Tibial nerve (tissue), 3 donors: ENCODE measurements around the gene SLC9A5.

ENCODE experiments used
- POLR2A ChIP-seq, 2 donors: fragments of 450-650 bp; IDR thresholded peaks; one replicate each; pipeline ENCODE4 v1.6.1; 2017; ENCODE audit warnings: antibody characterized with exemption in 2 of 2, mild to moderate bottlenecking in 2 of 2, moderate library complexity in 2 of 2
- TF ChIP-seq, protein P1 (sequence below), 5 experiments: fragments of 200-600 bp in 3 of 5; fragments of 450-650 bp in 2 of 5; sonication (generic) in 3 of 5; IDR thresholded peaks; one replicate each; pipeline ENCODE4 v1.5.1; 2016 to 2019; ENCODE audit warnings: antibody characterized with exemption in 5 of 5, mild to moderate bottlenecking in 3 of 5, moderate library complexity in 2 of 5

GRCh38 chr16:67209565-67209964 lies 39.2 kb upstream of the SLC9A5 start:
- TF ChIP-seq, protein P1, sequence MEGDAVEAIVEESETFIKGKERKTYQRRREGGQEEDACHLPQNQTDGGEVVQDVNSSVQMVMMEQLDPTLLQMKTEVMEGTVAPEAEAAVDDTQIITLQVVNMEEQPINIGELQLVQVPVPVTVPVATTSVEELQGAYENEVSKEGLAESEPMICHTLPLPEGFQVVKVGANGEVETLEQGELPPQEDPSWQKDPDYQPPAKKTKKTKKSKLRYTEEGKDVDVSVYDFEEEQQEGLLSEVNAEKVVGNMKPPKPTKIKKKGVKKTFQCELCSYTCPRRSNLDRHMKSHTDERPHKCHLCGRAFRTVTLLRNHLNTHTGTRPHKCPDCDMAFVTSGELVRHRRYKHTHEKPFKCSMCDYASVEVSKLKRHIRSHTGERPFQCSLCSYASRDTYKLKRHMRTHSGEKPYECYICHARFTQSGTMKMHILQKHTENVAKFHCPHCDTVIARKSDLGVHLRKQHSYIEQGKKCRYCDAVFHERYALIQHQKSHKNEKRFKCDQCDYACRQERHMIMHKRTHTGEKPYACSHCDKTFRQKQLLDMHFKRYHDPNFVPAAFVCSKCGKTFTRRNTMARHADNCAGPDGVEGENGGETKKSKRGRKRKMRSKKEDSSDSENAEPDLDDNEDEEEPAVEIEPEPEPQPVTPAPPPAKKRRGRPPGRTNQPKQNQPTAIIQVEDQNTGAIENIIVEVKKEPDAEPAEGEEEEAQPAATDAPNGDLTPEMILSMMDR (IDR thresholded peaks at IDR 0.05) = no peak
- TF ChIP-seq POLR2A (IDR thresholded peaks at IDR 0.05) = no peak
